Omental fat pad (tissue), 4 donors: ENCODE results near the gene CCDC159. TPM values are rescaled to one million over a fixed set of nuclear protein-coding genes. Genes with fewer than 3 reads are reported as not detected.

ENCODE experiments used
- ATAC-seq: fragments of 150-250 bp; one replicate; pipeline ENCODE4 v1.9.1; 2016; ENCODE audit warnings: mild to moderate bottlenecking, moderate library complexity; ENCODE audit not compliant: low FRiP score
- DNase-seq: peaks from one replicate; pipeline ENCODE4 v3.0.0-alpha.2; 2019; ENCODE audit warnings: low spot score
- total RNA-seq, 4 donors: library from RNA; depleted of rRNA; stranded (reverse); fragments of >200 nt; gene quantifications; one replicate each; pipeline ENCODE4 v1.1.0, GENCODE V29; 2016
- TF ChIP-seq, protein P1 (sequence below), 3 donors: fragments of 450-650 bp; IDR thresholded peaks; one replicate each; pipeline ENCODE4 v1.5.1; 2016 to 2017; ENCODE audit warnings: antibody characterized with exemption in 3 of 3, mild to moderate bottlenecking in 3 of 3, moderate library complexity in 2 of 3

Gene CCDC159
- total RNA-seq, 4 donors from 2014 or later = 12.0 to 22.4 (median 16.6) TPM

DNA sequence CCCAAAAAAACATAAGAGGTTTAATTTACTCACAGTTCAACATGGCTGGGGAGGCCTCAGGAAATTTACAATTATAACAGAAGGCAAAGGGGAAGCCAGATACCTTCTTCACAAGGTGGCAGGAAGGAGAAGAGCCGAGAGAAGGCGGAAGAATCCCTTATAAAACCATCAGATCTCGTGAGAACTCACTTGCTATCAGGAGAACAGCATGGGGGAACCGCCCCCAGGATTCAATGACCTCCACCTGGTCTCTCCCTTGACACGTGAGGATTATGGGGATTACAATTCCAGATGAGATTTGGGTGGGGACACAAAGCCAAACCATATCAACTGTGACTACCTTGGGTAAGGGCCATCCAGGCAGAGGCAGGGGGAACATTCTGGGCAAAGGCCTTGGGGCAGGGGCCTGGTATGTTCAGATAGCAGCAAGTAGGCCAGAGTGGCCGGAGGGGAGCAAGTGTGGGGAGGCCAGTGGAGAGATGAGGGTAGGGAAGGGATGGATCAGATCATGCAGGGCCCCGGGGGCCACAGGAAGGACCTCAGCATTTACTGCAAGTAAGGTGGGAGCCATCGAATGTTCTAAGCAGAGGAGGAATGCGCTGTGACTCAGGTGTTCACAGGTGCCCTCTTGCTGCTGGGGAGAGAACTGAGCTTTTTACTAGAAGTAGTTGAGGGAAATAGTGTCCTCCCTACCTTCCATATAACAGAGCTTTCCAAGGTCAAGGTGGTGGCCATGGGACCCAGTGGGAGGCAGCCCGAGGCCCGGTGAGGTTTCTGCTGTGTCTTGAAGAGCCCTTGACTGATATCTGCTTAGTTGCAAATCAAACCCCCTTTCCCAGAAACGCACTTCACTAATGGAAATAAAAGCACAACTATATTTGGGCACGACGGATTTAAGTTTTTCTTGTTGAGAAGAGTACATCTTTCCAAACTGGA, 24.9 kb upstream of the CCDC159 start:
- no peak for ATAC-seq
- no peak for DNase-seq
- TF ChIP-seq, protein P1, sequence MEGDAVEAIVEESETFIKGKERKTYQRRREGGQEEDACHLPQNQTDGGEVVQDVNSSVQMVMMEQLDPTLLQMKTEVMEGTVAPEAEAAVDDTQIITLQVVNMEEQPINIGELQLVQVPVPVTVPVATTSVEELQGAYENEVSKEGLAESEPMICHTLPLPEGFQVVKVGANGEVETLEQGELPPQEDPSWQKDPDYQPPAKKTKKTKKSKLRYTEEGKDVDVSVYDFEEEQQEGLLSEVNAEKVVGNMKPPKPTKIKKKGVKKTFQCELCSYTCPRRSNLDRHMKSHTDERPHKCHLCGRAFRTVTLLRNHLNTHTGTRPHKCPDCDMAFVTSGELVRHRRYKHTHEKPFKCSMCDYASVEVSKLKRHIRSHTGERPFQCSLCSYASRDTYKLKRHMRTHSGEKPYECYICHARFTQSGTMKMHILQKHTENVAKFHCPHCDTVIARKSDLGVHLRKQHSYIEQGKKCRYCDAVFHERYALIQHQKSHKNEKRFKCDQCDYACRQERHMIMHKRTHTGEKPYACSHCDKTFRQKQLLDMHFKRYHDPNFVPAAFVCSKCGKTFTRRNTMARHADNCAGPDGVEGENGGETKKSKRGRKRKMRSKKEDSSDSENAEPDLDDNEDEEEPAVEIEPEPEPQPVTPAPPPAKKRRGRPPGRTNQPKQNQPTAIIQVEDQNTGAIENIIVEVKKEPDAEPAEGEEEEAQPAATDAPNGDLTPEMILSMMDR (IDR thresholded peaks at IDR 0.05) = no peak

GRCh38 chr19:11322269-11323024, 23.9 kb upstream of the CCDC159 start:
- DNase-seq = no peak
- no peak for ATAC-seq
- TF ChIP-seq, protein P1 (IDR thresholded peaks at IDR 0.05) = no peak

GRCh38 chr19:11323601-11324078, 22.7 kb upstream of the CCDC159 start:
- DNase-seq (no peak), ATAC-seq (peak; percentile 6)
- TF ChIP-seq, protein P1 (IDR thresholded peaks at IDR 0.05) = no peak

GRCh38 chr19:11324079-11324661, 22.1 kb upstream of the CCDC159 start:
- ATAC-seq (peak; percentile 86), DNase-seq (peak; percentile 46)
- TF ChIP-seq, protein P1 (IDR thresholded peaks at IDR 0.05) = no peak

DNA sequence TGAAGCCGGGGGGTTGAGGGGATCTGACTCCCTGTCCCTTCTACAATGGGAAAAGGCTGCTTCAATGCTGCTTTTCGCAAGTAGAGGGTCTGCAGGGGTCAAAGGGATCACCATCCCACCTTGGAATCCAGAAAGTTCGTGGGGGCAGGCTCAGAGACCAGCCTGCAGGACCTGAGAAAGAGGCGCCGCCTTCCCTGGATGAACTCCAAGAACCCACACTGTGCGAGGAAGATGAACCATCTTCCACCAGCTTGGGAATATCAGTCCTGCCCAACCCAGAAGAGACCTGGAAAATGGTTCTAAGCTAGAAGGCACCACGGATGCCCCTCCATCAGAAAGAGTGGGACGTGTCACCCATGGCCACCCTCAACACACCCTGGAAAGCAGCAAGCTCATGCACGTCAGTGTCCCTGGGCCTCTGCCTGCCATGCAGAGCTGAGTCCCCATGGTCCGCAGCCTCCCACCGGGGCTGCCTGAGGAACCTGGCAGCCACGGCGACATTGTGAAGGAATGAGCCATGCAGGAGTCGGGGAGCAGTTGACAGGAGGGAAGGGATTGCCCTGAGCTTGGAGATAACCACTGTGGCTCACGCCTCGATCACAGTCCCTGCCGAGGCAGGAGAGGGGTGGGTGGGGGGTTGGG, 21.4 kb upstream of the CCDC159 start:
- DNase-seq (no peak), ATAC-seq (no peak)
- TF ChIP-seq, protein P1 (IDR thresholded peaks at IDR 0.05) = no peak

DNA sequence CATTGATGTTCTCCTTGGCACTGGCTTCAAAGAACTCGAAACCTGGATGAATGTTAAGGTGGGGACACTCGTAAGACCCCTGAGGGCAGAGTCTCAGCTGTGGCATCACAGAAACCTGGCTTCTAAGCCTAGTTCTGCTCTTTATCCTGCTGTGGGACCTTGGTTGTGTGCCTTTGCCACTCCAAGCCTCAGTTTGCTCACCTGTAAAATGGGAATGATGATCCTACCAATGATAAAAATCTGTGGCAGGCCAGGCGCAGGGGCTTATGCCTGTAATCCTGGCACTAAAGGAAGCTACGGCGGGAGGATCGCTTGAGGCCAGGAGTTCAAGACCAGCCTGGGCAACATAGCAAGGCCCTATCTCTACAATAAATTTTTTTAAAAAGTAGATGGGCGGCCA, 20.8 kb upstream of the CCDC159 start:
- TF ChIP-seq, protein P1 (IDR thresholded peaks at IDR 0.05) = no peak
- DNase-seq (no peak), ATAC-seq (no peak)
